ENCODE measurements around the gene EDIL3. TPM values are rescaled to one million over a fixed set of nuclear protein-coding genes. Genes with fewer than 3 reads are reported as not detected.

EDIL3 gene
- total RNA-seq, 1 experiment from 2014 or later, result 7.2 TPM

GRCh38 chr5:84403773-84404172 lies 19.1 kb upstream of the EDIL3 start:
- Histone ChIP-seq H3K27ac (no peak overlapping the region), H3K9me2 (ENCODE audit: insufficient read depth) (no peaks in the 10 kb centered on the region), H3K9me3 (ENCODE audit: insufficient read depth, low read depth) (no peaks in the 10 kb centered on the region), H3F3A (ENCODE audit: insufficient read depth, low read depth) (no peaks in the 10 kb centered on the region), H4K20me1 (ENCODE audit: insufficient read depth) (no peaks in the 10 kb centered on the region), H3K4me2 (no peak overlapping the region), H3K79me2 (ENCODE audit: low read depth) (no peaks in the 10 kb centered on the region), H3K4me3 (no peak overlapping the region), H3K4me1 (replicated peaks; ENCODE audit: insufficient read depth) (no peaks in the 10 kb centered on the region; the same call in 1 of the 2 replicates), H3K36me3 (ENCODE audit: low read depth) (no peaks in the 10 kb centered on the region), H2AFZ (no peak overlapping the region), H3K27me3 (ENCODE audit: insufficient read depth, low read depth) (no peaks in the 10 kb centered on the region)
- no peak for TF ChIP-seq EZH2 (IDR thresholded peaks at IDR 0.05; ENCODE audit: low read depth)
- TF ChIP-seq, protein P1, sequence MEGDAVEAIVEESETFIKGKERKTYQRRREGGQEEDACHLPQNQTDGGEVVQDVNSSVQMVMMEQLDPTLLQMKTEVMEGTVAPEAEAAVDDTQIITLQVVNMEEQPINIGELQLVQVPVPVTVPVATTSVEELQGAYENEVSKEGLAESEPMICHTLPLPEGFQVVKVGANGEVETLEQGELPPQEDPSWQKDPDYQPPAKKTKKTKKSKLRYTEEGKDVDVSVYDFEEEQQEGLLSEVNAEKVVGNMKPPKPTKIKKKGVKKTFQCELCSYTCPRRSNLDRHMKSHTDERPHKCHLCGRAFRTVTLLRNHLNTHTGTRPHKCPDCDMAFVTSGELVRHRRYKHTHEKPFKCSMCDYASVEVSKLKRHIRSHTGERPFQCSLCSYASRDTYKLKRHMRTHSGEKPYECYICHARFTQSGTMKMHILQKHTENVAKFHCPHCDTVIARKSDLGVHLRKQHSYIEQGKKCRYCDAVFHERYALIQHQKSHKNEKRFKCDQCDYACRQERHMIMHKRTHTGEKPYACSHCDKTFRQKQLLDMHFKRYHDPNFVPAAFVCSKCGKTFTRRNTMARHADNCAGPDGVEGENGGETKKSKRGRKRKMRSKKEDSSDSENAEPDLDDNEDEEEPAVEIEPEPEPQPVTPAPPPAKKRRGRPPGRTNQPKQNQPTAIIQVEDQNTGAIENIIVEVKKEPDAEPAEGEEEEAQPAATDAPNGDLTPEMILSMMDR (conservative IDR thresholded peaks at IDR 0.05), result no peak
- POLR2A ChIA-PET (ENCODE audit: unreplicated experiment), result no interaction called here
- peak; percentile 8 to 60 for DNase-seq
- CTCF ChIA-PET, result no interaction called here
- no TSS peak for BruUV-seq (replicated peaks)
- intact Hi-C loops (cut with micrococcal nuclease; ENCODE audit: unreplicated experiment), result no loop called here

DNA sequence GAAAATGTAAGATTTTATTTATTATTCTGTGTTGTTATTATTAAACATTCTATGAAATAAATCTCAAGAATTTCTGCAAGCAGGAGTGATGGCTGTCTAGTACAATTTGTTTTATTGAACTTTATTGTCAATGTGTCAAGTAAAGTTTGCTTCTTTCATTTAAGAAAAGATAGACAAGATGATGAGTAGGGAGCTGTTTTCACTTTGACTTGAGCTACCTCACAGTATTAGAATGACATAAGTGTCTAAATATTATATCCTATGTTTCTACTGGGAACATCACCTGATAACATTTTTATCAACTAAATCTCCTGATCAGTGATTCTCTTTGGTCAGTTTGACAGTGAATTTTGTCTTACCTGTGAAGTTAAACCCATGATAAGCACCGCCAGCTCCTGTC lies 12.7 kb upstream of the EDIL3 start:
- H3K4me1 ChIP-seq (replicated peaks; ENCODE audit: insufficient read depth), result peaks cover 12% of the 10 kb centered on the region
- CTCF ChIA-PET, result interaction anchor here (0.6 kb wide), 1 partner anchor 22 kb away, joined by 5 read pairs; no protein-coding TSS in a partner anchor
- BruUV-seq (replicated peaks), result no TSS peak

DNA sequence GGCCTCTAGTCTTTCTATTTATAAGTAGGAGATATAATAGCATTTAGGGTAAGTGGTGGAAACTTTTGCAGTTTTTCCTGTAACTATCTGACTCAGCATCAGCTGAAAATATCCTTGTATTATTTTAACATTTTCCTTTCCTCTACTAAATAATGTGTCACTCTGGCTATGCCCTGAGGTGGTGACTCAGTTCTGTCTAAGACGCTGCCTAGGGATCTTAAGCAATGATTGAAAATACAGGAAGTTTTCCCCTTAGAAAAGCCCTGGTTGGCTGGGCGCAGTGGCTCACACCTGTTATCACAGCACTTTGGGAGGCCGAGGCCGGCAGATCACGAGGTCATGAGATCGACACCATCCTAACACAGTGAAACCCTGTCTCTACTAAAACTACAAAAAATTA lies 9.3 kb upstream of the EDIL3 start:
- Histone ChIP-seq H4K20me1 (ENCODE audit: insufficient read depth) (no peaks in the 10 kb centered on the region), H3K4me3 (no peak overlapping the region), H3F3A (ENCODE audit: insufficient read depth, low read depth) (peaks cover 9% of the 10 kb centered on the region; the same call in 1 of the 2 replicates), H3K4me1 (replicated peaks; ENCODE audit: insufficient read depth) (peaks cover 12% of the 10 kb centered on the region), H3K27ac (no peak overlapping the region), H3K27me3 (ENCODE audit: insufficient read depth, low read depth) (no peaks in the 10 kb centered on the region), H3K36me3 (ENCODE audit: low read depth) (no peaks in the 10 kb centered on the region), H2AFZ (no peak overlapping the region), H3K4me2 (no peak overlapping the region), H3K79me2 (ENCODE audit: low read depth) (no peaks in the 10 kb centered on the region), H3K9me3 (ENCODE audit: insufficient read depth, low read depth) (no peaks in the 10 kb centered on the region), H3K9me2 (ENCODE audit: insufficient read depth) (peaks cover 7% of the 10 kb centered on the region; the same call in 1 of the 2 replicates)
- no TSS peak for BruUV-seq (replicated peaks)
- intact Hi-C loops (cut with micrococcal nuclease; ENCODE audit: unreplicated experiment), result loop anchor here (2.0 kb wide), 1 partner anchor 43 kb away; no protein-coding TSS in a partner anchor
- peak; percentile 65 to 72 for DNase-seq
- CTCF ChIA-PET, result interaction anchor here (0.6 to 0.7 kb wide), 2 partner anchors 32 to 49 kb away, joined by 4 to 7 read pairs; no protein-coding TSS in a partner anchor
- TF ChIP-seq EZH2 (IDR thresholded peaks at IDR 0.05; ENCODE audit: low read depth), result no peak
- TF ChIP-seq, protein P1 (conservative IDR thresholded peaks at IDR 0.05), result no peak
- POLR2A ChIA-PET (ENCODE audit: unreplicated experiment), result no interaction called here

More for the DNA sequence above, 12.7 kb upstream of the EDIL3 start:
- Histone ChIP-seq H3K27me3 (ENCODE audit: insufficient read depth, low read depth) (no peaks in the 10 kb centered on the region), H3K9me3 (ENCODE audit: insufficient read depth, low read depth) (no peaks in the 10 kb centered on the region), H3K36me3 (ENCODE audit: low read depth) (no peaks in the 10 kb centered on the region), H3K4me2 (no peak overlapping the region), H3K9me2 (ENCODE audit: insufficient read depth) (no peaks in the 10 kb centered on the region), H3F3A (ENCODE audit: insufficient read depth, low read depth) (peaks cover 9% of the 10 kb centered on the region; the same call in 1 of the 2 replicates), H4K20me1 (ENCODE audit: insufficient read depth) (no peaks in the 10 kb centered on the region), H3K27ac (no peak overlapping the region), H2AFZ (no peak overlapping the region), H3K4me3 (no peak overlapping the region), H3K79me2 (ENCODE audit: low read depth) (no peaks in the 10 kb centered on the region)
- POLR2A ChIA-PET (ENCODE audit: unreplicated experiment), result no interaction called here
- TF ChIP-seq, protein P1 (conservative IDR thresholded peaks at IDR 0.05), result no peak
- TF ChIP-seq EZH2 (IDR thresholded peaks at IDR 0.05; ENCODE audit: low read depth), result no peak
- intact Hi-C loops (cut with micrococcal nuclease; ENCODE audit: unreplicated experiment), result no loop called here
- no peak for DNase-seq
